Fibroblast of villous mesenchyme (primary cell): Measurements from ENCODE around the gene RAB3IL1. TPM values are rescaled to one million over a fixed set of nuclear protein-coding genes. Genes with fewer than 3 reads are reported as not detected.
"Not testable (repeated sequence)": the region's sequence is repeated elsewhere in the genome, so short reads cannot be mapped to it uniquely, and the experiment has no call there.

Experiments used
- DNase-seq: peaks from one replicate; pipeline ENCODE4 v3.0.0-alpha.2; 2010; ENCODE audit warnings: low read depth
- H3K4me3 ChIP-seq: 2 replicates; pipeline ENCODE4 v1.5.1; 2011; ENCODE audit warnings: low read depth, mild to moderate bottlenecking, low read length
- total RNA-seq: library from RNA; depleted of rRNA; stranded (reverse); fragments of >200 nt; gene quantifications from 2 replicates; pipeline ENCODE4 v1.2.3, GENCODE V29; 2012
- TF ChIP-seq, protein P1 (sequence below): IDR thresholded peaks from 2 replicates; pipeline ENCODE4 v1.5.1; 2012; ENCODE audit warnings: low read depth, mild to moderate bottlenecking, low read length; ENCODE audit not compliant: insufficient read depth

Gene RAB3IL1, protein sequence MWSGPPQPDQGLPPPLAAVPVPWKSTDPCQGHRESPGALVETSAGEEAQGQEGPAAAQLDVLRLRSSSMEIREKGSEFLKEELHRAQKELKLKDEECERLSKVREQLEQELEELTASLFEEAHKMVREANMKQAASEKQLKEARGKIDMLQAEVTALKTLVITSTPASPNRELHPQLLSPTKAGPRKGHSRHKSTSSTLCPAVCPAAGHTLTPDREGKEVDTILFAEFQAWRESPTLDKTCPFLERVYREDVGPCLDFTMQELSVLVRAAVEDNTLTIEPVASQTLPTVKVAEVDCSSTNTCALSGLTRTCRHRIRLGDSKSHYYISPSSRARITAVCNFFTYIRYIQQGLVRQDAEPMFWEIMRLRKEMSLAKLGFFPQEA
- 6.9 and 10.6 TPM in 2 replicates for total RNA-seq

DNA sequence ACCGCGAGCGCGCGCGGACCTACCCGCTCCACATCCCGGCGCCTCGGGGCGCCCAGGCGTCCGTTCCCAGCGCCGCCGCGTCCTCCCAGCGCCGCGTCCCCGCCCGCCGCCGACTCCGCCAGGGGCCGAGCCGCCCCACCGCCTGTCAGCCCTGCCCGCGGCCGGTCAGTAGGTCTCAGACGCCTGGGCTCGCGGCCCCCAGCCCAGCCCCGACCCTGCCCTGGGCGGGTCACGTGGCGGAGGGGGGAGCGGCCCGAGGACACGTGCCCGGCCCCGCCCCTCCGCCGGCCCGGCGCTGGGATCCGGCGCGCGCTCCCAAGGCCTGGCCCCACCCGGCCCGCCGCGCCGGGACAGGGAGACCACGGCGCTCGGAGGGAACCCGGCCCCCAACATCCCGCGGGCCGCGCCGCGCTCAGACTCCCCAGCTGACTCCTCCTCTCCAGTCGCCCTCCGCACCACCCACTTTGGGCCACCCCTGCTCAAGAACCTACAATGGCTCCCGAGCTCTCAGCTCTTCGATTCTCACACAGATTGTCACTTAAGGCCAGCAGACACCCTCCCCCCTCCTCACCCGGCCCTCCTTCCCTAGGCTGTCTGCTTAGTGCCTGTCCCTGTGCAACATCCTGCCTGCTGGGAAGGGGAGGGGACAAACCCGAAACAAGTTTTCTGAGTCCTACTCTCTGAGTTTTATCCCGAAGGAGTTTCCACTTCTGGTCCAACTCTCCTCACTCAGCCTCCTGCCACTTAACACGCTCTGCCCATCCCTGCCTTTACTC lies at the start of gene RAB3IL1:
Gene RAB3IL1, minus strand, starts transcription at position 233 of the 776 bp plus-strand sequence. Its CDS starts 199 bp downstream, at position 34.
- TF ChIP-seq, protein P1, sequence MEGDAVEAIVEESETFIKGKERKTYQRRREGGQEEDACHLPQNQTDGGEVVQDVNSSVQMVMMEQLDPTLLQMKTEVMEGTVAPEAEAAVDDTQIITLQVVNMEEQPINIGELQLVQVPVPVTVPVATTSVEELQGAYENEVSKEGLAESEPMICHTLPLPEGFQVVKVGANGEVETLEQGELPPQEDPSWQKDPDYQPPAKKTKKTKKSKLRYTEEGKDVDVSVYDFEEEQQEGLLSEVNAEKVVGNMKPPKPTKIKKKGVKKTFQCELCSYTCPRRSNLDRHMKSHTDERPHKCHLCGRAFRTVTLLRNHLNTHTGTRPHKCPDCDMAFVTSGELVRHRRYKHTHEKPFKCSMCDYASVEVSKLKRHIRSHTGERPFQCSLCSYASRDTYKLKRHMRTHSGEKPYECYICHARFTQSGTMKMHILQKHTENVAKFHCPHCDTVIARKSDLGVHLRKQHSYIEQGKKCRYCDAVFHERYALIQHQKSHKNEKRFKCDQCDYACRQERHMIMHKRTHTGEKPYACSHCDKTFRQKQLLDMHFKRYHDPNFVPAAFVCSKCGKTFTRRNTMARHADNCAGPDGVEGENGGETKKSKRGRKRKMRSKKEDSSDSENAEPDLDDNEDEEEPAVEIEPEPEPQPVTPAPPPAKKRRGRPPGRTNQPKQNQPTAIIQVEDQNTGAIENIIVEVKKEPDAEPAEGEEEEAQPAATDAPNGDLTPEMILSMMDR, result no peak
- DNase-seq, result peak; percentile 50
- H3K4me3 ChIP-seq, result peak within 1 kb of the TSS; percentile 61

DNA sequence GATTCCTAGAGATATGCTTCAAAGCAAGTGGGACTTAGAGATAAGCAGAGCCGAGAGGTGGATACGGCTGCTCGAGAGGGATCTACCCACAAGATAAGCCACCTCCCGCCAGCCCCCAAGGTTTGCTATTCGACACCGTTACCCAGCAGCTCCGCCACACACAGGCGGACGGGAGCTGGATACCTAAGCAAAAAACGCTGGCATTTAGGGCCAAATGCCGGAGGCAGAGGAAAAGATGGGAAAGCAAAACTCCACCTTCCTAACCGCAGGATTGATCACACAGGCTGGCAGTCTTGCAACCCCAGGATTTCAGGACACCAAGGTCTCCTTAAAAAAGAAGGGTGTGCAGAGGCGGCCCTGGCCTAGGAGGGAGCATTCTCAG lies 49.4 kb upstream of the RAB3IL1 start:
- TF ChIP-seq, protein P1, result no peak
- peak overlapping the region; percentile 97 for H3K4me3 ChIP-seq
- peak; percentile 36 for DNase-seq

DNA sequence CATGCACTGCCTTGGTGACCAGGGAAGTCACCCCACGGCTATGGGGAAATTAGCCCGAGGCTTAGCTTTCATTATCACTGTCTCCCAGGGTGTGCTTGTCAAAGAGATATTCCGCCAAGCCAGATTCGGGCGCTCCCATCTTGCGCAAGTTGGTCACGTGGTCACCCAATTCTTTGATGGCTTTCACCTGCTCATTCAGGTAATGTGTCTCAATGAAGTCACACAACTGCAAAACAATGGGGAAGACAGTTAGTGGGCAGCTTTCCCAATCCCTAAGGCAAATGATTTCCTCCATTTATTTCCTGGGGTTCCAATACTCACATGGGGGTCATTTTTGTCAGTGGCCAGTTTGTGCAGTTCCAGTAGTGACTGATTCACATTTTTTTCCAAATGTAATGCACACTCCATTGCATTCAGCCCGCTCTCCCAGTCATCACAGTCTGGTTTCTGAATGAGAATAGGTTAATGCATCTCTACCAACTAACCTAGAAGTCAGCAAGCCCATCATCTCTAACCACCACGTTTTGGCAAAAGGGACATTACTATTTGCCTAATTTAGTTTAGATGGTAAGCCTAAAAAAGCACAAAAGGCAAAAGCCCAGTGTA lies 47.4 kb upstream of the RAB3IL1 start:
- not testable (repeated sequence) for DNase-seq
- peak overlapping the region; percentile 97 for H3K4me3 ChIP-seq

DNA sequence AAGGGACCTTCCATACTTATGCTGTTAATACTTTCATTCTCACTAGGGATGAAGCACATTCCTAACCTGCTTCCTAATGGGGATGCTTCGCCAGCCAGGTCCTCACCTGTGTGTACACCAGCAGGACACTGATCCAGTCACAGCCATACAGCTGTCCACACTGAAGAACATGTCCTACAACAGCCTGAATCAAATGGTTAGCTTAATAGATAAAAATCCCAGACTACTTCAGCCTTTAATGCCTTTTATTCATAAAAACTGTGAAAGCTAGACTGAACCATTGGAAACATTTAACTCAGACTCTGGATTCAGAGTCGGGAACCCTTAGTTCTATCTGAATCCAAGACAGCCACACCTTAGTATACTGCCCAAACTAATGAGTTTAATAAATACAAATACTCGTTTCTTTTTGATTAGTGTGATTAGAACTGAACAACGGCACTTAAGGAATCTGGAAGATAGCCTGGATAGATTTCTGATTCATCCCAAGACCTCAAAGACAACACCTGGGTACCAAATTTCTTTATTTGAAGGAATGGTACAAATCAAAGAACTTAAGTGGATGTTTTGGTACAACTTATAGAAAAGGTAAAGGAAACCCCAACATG lies 46.8 kb upstream of the RAB3IL1 start:
- H3K4me3 ChIP-seq, result peak overlapping the region; percentile 97
- TF ChIP-seq, protein P1, result no peak
- no peak for DNase-seq

DNA sequence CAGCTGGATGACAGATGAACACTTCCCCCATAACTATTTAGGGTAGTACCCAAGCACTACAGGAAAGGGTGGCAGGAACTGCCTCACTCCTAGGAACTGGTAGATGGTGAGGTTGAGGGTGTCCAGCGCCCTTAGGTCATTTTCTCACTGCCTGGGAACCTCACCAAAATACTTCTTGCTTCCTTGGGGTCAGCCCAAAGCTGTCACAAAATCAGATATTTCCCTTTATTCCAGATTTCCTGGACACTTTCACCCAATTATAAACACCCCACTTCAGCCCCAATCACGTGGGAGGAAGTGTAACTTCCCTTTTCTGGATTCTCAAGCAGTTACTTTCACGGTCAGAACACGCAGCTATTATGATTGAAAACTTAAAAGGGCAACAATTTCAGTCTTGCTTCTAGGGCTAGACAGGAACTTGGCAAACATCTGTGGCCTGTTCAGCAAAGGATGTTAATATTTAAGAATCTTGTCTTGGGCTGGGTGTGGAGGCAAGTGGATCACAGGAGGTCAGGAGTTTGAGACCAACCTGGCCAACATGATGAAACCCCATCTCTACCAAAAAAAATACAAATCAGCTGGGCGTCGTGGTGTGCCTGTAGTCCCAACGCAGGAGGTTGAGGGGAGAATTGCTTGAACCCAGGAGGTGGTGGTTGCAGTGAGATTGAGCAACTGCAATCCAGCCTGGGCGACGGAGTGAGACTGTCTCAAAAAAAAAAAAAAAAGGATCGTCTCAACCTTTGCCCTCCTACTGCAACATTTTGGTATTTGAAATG lies 46.1 kb upstream of the RAB3IL1 start:
- no peak overlapping the region for H3K4me3 ChIP-seq
- TF ChIP-seq, protein P1, result no peak
- DNase-seq, result peak; percentile 67

DNA sequence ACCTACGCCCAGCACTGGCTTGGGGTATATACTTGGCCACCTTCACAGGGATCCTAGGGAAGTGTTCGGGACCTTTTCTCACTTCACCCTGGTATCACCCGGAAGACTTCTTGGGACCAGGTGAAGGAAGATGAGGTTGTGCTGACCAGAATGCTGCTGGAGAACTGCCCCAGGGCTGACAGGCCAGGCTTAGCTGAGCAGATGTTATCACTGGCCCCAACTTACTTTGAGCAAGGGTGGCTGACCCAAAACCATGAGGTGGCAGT lies 45.6 kb upstream of the RAB3IL1 start:
- no peak overlapping the region for H3K4me3 ChIP-seq
- DNase-seq, result no peak
- TF ChIP-seq, protein P1, result no peak
